Islet precursor cell (in vitro differentiated cells): ENCODE results near the gene POLQ.

ENCODE experiments used
- DNase-seq: peaks from one replicate; pipeline ENCODE4 v3.0.0-alpha.2; 2018

Gene POLQ

GRCh38 chr3:121545574-121546455, at the start of gene POLQ:
Gene POLQ, minus strand, starts transcription at chr3:121545988. Its CDS starts 111 bp downstream, at chr3:121545877.
- peak; percentile 93 for DNase-seq

- DNase-seq: no peak
These were observed 49.1 kb upstream of the POLQ start for GRCh38 chr3:121594850-121595249.

DNA sequence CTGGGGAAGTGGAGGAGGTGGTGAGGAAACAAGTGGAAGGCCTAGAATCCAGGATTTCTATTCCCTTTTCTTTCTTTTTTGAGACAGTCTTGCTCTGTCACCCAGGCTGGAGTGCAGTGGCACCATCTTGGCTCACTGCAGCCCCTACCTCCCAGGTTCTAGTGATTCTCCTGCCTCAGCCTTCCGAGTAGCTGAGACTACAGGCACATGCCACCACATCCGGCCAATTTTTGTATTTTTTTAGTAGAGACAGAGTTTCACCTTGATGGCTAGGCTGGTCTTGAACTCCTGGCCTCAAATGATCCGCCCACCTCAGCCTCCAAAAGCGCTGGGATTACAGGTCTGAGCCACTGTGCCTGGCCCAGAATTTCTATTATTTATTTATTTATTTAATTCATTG, 48.0 kb upstream of the POLQ start:
- peak; percentile 12 for DNase-seq

DNA sequence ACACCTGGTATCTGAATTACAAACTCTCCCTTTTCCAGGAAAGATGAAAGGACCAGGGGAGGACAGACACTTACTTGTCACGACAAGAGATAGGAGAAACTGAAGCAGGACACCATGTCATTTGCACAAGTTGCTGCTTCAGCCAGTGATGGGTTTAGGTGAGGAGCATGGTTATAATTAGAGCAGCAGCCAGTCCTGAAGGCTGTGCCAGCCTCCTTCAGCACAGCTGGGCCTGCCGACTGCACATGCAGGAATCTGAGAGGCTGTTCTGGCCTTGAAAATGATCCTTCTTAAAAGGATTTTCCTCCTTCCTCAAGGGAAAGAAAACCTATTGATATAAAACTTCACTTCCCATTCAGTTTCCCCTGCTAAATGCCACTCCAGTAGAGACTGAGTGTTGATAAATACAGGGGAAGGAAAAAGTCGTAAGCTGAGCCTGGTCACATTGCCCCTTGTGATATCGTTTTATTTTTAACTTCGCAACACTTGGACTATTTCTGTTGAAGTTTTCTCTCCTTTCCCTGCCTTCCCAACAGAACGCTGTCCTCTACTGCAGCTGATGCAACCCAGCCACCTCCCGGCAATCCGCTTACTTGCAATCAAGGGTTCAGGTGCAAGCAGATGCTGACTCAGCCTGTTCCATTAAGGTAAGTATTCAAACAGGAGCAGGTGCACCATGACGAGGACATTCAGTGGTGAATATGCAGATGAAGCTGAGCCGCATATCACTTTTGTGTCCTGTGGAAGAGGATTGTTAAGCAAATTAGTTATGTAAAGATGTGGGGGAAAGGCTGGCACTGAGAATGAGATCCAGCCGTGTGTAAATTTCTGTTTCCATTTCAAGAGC, 47.3 kb upstream of the POLQ start, which contains the start of gene FBXO40:
Gene FBXO40 (plus strand): TSS at position 524 of the 847 bp plus-strand sequence. CDS start 27,197 bp downstream, outside the sequence.
- DNase-seq: peak; percentile 68

DNA sequence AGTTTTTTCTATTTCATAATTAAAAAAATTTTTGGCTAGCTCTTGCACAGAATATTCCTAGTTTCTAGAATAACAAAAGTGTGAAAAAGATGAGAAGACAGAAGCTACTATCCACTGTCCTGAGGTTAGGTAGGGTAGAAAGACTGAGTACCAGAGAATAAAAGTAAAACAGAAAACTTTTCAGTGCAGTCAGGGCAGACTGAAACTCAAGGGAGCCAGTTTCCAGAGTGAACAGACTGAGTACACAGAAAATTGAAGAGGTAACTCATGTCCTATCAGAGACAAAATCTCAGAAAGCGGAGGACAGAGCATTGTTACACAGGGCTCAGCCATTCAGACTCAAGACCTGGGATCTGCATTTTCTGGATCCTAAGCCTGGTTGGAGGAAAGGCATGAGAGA, 38.6 kb upstream of the POLQ start:
- DNase-seq: no peak

GRCh38 chr3:121581691-121582090, 35.9 kb upstream of the POLQ start:
- DNase-seq: no peak

- DNase-seq: peak; percentile 62
These were observed 28.7 kb upstream of the POLQ start for GRCh38 chr3:121574449-121574848.

DNA sequence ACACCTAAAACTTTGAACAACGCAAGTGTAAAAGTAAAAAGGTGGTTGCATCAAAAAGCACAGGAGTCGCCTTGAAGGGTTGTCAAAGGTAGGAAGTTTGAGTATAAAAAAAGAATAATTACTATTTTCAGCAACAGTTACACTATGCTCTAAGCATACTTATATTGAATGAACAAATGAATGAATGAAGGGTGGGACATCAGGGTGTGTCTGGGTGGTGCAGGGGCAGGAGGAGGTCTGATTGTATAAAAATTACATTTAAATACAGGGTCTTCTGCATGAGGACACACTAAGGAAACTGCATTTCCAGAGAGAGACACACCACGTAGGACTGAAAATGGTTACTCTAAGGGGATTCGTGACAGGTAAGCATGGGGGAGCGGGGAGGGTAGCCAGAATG, 21.9 kb upstream of the POLQ start, which contains the start of gene ARGFX:
Gene ARGFX (plus strand): TSS at position 301 of the 400 bp plus-strand sequence. CDS start 2,765 bp downstream, outside the sequence.
- DNase-seq: no peak

GRCh38 chr3:121566773-121567172, 21.0 kb upstream of the POLQ start:
- DNase-seq: no peak

DNA sequence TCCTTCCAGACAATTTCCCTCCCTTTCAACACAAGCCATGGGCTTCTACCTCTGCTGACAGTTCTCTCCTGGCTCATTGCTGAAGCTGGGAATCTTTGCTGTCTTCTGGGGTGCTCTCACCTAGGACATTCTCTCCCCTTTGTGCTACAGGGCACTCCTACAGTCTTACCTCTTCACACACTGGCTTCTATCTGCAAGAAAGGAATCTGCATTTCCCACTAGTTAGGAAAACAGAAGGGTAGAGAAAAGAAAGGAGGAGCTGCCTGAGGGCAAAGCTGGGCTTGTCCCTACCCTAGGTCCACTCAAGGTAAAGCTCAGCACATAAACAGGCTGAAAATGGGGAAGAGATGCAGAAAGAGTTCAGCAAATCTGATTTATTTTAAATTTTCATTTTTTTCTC, 16.4 kb upstream of the POLQ start:
- DNase-seq: no peak

GRCh38 chr3:121557426-121557934, 11.7 kb upstream of the POLQ start:
- DNase-seq: no peak

DNA sequence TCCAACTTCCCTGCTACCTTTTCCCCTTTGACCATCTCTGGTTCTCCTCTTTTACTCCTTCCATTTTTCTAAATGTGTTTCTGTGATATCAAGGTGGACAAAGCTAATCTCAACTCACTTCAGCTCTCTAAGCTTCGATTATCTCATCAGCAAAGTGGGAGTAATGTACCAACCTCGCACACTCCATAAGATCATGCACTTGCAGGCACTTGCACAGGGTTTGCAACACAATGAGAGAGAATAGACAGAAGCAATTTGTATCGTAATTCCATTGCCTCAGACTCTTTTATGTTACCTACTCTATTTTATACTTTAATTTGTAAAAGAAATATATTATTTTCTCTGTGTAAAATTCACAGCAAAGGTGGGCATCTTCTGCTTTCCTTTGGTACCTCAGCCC, 7.0 kb upstream of the POLQ start:
- no peak for DNase-seq

GRCh38 chr3:121552379-121552778, 6.6 kb upstream of the POLQ start:
- no peak for DNase-seq

- DNase-seq: peak; percentile 55
These were observed 677 bp downstream of the POLQ start for GRCh38 chr3:121545049-121545573.

- DNase-seq: no peak
These were observed 2.9 kb downstream of the POLQ start for GRCh38 chr3:121542924-121543323.

DNA sequence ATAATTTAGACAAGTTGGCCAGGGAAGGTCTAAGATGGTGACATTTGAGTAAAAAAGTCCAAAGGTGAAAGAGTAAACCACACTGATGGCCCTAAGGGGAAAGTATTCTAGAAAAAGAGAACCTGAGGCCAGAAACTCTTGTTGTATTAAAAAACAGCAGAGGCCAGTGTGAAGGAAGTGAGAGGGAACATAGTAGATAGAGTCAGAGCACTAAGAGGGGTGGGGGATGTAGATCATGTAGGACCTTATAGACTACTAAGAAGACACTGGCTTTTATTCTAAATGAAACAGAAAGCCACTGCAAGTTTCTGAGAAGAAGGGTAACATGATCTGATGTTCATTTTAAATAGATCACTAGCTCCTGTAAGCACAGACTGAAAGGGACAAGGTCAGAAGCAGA, 14.5 kb downstream of the POLQ start:
- DNase-seq: no peak

DNA sequence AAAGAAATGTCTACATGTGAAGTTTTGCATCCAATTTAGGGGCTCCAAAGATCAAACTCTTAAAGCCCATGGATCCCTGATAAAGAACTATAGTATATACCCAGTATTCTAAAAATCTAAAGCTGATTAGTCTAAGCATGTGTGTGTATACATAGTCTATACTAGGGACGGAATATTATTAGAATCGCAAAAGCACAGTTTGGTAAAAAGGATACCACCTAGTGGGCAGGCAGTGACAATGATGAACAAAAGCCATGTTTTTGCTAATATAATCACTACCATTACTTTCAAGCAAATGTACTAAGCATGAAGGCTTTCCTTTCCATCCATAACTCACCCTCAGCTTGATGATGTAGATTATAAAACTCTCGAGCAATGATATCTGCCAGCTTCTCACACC, 16.5 kb downstream of the POLQ start:
- no peak for DNase-seq

- DNase-seq: no peak
These were observed 25.3 kb downstream of the POLQ start for GRCh38 chr3:121520510-121520909.

DNA sequence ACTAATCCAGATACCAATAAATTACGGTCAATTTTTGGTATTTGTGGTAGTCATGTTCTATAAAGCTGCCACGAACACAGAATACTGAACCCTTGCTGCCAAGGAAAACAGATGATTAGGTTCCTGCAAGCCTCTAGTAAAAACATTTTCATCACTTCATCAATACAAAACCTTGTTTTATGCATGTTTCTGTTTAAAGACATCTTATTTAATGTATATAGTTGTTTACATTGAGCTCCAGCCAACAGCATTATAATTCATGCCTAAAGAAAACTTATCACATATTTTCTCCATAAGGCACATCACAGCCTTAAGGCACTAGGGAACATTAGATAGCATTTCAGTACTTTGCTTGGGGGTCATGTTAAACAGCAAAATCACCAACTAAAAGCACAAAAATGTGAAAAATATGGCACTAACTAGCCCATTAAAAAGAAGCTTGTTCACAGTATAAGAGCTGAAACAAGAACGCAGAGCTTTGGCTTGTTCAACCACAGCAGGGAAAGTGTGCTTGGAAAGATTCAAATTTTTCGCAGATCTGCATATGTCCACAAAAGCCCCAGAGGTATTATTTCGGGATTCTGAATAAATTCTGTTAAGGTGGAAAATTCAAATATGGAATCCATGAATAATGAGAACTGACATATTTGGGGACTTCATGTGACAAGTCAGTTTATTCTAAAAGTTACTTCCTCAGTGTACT, 27.7 kb downstream of the POLQ start:
- no peak for DNase-seq

DNA sequence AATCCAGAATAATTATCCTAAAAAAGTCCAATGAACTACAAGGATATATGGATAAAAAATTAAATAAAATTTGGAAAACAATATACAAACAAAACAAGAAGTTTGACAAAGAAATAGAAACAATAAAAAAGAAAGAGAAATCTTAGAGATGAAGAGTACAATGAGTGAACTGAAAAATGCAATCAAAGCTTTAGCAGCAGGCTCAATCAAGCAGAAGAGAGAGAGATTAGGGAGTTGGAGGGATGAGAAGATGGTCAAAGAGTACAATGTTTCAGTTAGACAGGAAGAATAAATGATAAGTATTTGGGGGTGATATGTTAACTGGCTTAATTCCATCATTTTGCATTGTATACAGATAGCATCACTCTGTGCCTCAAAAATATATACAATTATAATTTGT, 29.9 kb downstream of the POLQ start:
- DNase-seq: no peak

DNA sequence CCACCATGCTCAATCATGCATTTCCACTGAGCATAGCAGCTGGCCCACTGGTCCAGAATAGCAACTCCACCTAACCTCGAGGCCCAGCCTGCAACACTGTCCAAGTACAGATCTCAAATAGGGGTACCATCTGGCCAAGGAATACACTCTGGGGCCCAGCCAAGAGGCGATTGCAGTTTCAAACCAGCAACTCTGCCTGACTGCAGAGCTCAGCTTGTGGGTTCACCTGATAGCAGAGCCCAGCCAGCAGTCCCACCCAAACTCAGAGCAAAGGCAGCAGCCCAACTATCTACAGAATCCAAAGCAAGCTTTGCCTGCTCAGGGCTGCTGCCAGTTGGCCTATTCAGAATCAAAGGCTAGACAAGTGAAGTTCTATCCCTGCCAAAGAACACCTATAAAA, 30.5 kb downstream of the POLQ start:
- no peak for DNase-seq

DNA sequence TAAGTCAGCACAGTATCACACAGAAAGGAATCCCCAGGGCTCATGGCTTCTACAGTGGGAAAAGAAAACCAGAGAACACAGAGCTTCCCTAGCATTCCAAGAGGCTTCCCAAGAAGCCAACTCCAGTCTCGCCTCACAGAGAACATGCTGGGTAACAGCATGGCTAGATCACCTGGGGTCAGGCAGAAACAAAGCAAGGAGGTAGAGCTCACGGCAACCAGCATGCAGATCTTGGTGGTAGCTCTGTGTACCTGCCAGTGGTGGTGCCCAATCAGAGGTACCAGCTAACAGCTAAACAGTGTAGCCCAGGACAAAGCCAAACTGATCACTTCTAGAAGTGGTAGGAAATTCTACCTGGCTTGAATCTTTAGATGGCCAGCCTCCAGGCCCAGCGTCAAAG, 31.3 kb downstream of the POLQ start:
- no peak for DNase-seq

GRCh38 chr3:121508389-121508788, 37.4 kb downstream of the POLQ start:
- no peak for DNase-seq
